Stimulated activated CD8-positive, alpha-beta memory T cell treated with anti-CD3 and anti-CD28 coated beads, Interleukin-12 subunit alpha, Interleukin-12 subunit beta, amount 100 ng/mL, for 24 hours (primary cell): Measurements from ENCODE around the gene FAM229A.
A peak's percentile ranks its signal among the peaks of the same experiment; 100 is the strongest.
"Not testable (repeated sequence)": the region's sequence is repeated elsewhere in the genome, so short reads cannot be mapped to it uniquely, and the experiment has no call there.

ENCODE experiments used
- DNase-seq: peaks from one replicate; pipeline ENCODE4 v3.0.0-alpha.2; 2020; ENCODE audit errors: extremely low read depth

FAM229A gene

DNA sequence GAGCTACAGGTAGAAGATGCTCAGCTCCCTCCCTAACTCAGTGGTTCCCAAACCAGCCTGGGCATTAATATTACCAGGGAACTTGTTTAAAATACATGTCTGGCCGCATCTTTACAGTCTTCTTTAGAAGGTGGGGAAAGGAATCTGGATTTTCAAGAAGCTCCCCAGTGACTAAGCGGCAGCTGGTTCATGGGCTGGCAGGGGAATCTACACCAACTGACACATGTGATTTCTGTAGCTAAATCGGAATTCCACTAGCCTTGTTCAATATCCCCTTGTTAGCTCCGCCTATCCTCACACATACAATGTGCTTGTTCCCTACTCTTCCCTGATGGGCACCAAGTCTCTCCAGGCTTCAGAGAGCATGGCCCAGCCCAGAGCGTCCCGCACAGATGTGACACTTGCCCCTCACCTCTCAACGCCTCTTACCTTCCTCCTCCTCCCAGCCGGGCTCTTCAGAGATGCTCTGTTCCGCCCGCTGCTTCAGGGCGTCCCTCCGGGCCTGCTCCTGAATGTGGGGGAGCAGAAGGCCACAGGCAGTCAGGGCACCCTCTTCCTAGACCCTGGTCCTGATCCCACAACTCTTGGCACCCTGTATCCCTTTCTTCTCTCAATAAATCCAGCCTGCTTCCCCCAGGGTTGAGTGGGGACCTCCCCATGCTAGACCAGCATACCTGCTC is 15.4 kb upstream of the FAM229A start:
- no peak for DNase-seq

DNA sequence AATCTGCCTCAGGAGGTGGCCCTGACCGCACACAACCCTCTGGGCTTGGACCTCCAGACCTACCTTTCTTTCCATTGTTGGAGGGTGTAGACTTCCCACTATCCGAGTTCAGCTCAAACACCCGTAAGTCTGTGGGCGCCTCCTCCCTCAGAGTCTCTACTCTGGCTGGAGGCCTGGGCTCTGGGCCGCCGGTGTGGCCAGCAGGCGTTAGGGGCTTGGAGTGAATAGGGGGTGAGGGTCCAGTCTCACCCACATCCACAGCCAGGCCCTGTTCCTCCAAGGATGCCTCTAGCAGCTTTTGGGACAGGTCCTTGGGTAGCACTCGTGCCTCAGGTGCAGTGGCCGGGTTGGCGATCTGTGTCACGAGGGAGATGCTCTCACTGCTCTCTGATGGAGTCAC is 13.9 kb upstream of the FAM229A start:
- DNase-seq: no peak

DNA sequence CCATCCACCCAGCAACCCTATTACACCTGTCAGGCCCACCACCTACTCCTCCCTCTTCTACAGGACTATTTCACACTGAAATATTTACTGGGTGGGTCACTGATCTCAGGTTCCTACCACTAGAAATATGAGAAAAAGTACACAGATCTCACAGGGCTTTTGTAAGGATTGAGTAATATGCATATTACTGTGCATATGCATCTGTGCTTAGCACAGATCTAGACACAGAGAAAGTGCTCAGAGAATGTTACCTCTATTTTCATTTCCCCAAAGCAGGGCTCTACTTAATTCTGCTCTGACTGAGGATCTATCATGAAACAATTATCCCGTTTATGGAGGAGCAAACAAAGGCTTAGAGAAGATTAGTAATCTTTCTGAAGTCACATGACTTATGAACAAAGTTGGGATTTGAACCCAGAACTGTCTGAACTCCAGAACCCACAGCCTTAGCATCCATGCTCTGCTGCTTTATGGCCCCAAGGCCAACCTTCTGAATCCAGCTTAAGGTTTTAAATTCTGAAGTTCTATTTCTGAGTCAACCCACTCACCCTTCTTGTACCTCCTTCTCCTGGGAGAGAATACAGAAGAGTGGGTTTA is 11.8 kb upstream of the FAM229A start:
- no peak for DNase-seq

DNA sequence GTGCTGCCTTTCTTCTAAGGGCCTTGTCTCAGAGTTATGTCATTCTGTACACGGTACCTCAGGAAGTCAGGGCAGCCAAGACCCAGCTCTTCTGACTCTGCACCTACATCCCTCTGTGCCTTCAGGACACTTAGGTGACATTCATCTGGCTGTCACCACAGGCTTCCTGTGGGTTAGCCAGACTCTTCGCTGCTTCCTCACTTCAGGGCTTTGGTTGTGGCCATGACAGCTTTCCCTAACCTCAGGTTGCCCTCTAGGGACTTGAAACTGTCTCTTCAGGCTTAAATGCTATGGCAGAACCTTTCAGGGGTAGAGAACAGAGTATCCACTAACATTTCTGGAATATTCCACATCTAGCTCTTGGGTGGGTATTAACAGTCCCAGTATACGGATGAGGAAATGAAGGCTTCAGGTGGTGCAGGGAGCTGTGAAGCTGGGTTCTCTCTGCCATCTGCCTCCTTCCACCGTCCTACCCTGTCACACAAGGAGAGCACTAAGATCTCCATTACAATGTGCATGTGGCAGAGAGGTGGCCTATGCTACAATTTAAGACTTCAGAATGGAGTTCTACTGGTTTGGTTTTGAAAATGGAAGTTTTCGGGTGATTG is 10.0 kb upstream of the FAM229A start:
- DNase-seq: no peak

DNA sequence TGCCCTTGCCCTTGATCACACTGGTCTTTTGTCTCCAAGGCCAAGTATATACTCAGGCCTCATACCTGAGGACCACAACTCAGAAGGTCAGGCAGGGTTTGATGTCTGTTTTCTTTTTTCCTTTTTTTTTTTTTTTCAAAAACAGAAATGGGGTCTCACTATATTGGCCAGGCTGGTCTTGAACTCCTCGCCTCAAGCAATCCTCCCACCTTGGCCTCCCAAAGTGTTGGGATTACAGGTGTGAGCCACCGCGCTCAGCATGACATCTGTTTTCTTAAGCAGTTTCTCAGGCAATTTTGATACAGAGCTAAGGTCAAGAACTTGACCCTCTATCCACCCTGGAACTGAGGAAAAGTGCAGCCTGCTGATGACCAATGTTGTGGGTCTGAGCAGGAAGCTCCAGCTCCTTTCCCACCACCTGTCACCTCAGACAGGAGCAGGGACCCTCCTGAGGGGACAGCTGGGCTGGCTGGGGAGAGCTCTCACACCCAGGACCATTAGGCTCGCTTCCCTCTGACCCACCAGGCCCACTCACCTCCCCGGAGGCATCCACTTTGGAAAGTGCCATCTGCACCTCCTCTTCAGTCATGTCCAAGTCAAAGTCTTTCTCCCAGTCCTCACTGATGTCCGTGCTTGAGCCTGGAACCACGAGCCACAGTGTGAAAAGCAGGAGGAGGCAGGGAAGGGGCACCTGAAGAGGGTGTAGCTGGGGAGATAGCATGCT is 5.8 kb upstream of the FAM229A start:
- DNase-seq: no peak

DNA sequence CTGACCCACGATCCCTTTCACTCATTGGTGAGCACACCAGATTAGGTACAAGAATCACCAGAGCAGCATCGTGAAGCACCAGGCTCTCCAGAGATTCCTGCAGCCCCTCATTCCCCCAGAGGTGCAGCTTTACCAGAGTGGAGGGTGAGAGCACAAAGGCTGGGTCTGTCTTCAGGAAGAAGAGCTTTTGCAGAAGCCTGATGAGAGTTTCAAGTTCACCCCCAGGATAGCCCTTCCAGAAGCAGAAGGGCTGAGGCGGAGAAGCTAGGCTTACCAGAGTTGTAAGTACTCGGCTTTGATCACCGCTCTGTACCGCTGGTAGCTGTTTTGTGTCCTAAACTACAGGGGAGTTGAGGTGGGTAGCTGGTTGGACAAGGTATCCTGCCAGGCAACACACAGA is 3.2 kb upstream of the FAM229A start:
- no peak for DNase-seq

DNA sequence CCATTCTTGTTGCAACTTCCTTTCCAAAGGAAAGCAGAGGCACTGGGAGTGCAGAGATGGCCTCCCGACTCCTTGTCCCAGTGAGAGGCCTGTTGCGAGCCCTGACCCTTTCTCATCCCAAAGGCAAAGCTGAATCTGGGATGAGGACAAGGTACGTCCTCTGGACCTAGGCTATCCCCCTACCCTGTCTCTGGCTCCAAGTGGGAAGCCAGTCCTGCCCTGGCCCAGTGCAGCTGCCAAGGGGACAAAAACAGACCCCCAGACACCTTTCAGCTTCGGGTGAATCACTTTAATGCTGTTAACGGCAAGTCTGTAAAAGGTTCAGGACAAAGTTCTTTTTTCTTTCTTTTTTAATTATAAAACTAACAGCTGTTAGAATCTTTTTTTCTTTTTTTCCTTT is 2.6 kb upstream of the FAM229A start:
- DNase-seq: no peak

DNA sequence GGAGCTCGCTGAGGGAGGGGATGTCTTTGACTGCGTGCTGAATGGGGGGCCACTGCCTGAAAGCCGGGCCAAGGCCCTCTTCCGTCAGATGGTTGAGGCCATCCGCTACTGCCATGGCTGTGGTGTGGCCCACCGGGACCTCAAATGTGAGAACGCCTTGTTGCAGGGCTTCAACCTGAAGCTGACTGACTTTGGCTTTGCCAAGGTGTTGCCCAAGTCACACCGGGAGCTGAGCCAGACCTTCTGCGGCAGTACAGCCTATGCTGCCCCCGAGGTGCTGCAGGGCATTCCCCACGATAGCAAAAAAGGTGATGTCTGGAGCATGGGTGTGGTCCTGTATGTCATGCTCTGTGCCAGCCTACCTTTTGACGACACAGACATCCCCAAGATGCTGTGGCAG is 1.4 kb upstream of the FAM229A start:
- no peak for DNase-seq

DNA sequence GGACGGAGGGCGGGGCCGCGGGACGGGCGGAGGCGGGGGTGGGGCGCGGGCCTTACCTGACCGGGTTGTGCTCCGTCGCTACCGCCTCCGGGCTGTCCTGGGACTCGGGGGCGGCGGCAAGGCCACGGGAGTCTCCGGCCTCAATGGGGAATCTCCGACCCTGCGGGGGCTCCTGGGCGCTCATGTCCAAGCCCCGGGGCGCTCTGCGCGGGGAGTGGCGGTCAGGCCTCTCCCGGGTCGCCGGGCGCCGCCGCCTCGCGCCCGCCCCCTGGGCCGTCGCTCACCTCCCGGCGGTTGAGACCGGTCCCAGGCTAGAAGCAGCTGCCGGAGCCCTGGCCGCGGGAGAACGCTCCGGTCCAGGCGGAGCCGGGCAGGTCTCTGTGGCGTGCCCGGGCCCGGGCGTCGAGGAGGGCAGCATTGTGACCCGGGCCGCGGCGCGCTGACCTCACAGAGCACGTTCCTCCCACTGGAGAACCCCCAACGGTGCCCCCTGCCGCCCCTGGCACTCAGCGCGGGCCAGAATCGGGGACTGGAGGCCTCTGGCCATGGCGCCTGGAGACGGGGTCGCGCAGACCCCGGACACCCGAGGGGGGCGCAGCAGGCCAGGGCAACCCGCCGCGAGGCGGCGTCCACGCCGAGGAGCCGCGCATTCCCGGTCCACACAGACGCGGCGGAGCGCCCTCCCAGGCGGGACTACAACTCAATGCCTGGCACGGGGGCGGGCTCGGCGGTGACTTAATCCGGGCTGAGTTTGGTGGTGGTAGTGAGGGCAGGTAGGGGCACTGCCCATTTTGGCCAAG is 411 bp downstream of the FAM229A start:
- DNase-seq: no peak

DNA sequence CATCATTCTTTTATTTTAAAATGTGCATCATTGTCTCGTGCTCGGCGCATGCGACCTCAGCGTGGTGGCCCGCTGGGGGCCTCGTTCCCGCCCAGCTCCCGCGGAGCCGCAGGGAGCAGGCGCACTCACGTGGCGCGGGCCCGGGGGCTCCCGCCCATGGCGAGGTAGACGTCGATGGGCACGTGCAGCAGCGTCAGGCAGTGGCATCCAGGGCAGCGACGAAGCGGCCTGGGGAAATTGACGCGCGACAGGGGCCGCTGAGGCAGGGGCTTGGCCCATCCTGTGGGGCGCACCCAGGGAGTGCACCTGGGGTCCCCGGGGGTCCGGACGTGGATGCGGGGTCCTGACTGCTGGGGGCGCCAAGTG is 994 bp downstream of the FAM229A start:
- DNase-seq: no peak

DNA sequence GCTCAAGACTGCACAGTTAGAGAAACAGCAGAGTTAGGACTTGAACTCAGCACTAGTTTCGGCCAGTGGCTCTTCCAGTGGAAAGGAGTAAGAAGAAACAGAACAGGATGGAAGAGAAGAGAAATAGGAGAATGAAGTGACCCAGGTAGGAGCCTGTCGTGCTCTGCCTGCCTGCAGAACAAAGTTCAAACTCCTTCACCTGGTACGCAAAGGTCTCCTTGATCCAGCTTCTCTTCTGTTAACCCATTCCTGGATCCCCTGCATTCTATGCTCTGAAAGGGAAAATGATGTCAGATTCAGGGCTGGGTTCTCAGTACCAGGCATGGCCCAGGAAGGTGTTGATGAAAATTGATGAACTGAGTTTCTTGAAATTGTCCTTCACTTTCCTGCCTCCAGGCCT is 3.9 kb downstream of the FAM229A start:
- no peak for DNase-seq

DNA sequence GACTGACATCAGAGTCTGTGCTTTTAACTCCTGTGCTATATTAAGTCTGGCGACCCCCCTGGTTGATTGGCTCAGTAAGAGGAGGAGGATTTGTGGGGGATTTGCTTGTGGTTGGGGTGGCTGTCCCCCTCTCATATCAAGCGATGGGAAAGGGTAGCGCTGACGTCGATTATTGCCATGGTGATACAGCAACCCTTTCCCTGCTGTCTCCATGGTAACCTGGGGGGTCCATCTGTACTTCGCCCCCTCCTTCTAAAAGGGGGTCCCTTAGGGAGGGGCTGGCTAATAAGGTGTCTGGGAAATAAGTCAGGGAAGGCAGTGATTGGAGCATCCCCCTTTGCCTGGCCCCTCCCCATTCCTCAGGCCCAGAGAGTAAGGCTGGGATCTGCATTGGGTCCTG is 4.7 kb downstream of the FAM229A start:
- no peak for DNase-seq

DNA sequence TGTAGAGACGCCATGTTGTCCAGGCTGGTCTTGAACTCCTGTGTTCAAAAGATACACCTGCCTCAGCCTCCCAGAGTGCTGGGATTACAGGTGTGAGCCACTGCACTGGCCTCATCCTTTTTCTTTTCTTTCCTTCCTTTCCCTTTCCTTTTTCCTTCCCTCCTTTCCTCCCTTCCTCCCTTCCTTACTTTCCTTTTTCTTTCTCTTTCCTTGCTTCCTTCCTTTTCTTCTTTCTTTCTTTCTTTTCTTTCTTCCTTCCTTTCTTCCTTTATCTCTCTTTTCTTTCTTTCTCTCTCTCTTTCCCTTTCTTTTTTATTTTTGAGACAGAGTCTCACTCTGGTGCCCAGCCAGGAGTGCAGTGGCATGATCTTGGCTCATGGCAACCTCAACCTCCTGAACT is 5.8 kb downstream of the FAM229A start:
- DNase-seq: no peak

DNA sequence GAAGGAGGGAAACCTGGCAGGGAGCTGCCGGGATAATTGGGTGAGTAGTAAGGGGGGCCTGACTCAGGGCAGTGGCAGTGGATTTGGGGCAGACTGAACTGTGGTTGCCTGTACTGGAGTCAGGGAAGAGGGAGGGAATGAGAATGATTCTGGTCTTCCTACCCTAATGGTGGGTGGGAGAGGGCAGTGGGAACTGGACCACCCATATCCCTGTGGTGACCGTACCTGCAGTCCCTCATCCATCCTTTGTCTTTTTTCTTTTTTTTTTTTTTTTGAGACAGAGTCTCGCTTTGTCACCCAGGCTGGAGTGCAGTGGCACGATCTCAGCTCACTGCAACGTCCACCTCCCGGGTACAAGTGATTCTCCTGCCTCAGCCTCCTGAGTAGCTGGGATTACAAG is 6.5 kb downstream of the FAM229A start:
- not testable (repeated sequence) for DNase-seq

DNA sequence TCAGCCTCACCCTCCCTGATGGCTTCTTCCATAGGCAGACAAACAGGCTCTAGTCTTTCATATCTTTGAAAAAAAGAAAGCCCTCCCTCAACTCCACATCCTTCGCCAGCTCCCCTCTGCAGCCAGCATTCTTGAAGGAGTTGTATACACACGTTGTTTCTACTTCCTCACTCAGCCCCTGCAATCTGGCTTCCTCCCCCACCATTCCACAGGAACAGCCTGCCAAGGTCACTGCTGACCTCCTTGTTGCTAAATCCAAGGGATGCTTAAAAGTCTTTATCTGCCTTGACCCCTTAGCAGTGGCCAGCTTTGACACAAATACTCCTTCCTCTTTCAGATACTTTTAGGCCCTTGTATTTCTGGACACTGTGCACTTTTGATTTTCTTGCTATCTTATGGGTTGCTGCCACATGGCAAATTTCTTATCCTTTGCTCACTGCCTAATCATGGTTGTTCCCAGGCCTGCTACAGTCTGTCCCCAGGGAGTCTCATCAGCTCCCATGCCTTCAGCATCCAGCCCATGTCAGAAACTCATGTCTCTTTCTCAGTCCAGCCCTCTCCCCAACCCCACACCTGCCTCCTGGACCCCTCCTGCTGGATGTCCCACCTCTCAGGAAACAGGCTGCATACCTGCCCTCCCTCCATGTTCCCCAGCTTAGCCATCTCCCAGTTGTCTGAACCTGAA is 8.3 kb downstream of the FAM229A start:
- DNase-seq: no peak

DNA sequence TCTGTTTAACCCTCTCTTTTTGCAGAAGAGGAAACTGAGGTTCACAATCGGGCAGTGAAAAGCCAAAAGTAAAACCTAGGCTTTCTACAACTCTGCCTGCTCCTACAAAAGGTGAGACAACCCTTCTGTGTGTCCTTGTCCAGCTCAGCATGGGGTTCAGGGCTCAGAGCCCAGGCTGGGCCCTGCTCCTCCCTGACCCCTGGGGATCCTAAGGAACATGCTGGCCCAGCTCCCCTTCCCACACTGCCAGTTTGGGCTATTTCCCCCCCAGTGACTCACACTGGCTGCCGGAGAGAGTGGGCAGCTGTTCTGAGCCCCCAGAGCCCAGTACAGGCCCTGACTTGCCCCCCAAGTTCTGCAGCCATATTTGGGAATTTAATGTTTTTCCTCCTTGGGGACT is 8.9 kb downstream of the FAM229A start:
- DNase-seq: no peak

DNA sequence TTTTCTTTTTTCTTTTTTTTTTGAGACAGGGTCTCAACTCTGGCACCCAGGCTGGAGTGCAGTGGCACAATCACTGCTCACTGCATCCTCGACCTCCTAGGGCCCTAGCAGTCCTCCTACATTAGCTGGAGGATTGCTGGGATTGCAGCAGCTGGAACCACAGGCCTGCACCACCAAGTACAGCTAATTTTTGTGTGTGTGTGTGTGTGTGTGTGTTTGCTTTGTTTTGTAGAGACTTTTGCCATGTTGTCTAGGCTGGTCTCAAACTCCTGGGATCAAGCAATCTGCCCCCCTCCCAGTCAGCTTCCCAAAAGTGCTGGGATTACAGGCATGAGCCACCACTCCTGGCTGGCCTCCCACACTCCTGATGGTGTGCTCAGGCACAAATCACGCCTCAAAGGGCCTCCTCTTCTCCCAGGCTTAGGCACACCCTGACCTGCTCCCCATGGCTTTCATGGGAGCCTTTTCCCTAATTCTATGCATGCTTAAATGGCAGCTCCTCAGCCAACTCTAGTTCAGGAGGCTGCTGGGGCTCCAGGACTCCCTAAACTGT is 9.4 kb downstream of the FAM229A start:
- no peak for DNase-seq

DNA sequence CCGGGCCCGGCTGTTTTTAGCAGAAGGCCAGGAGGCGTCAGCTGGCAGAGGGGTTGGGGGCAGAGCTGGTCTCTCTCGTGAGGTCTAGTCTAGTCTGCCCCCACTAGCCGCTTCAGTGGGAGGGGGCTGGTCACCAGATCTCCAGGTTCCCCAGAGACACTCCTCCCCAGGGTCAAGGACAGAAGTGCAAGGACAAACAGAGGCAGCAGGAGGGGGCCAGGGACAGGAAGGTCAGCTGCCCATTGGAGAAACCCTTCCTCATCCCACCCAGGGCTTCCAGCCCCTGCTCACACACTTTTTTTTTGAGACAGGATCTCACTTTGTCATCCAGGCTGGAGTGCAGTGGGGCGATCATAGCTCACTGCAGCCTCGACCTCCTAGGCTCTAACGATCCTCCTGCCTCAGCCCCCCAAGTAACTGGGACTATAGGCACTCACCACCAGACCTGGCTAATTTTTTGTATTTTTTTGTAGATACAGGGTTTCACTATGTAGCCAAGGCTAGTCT is 10.0 kb downstream of the FAM229A start:
- no peak for DNase-seq

DNA sequence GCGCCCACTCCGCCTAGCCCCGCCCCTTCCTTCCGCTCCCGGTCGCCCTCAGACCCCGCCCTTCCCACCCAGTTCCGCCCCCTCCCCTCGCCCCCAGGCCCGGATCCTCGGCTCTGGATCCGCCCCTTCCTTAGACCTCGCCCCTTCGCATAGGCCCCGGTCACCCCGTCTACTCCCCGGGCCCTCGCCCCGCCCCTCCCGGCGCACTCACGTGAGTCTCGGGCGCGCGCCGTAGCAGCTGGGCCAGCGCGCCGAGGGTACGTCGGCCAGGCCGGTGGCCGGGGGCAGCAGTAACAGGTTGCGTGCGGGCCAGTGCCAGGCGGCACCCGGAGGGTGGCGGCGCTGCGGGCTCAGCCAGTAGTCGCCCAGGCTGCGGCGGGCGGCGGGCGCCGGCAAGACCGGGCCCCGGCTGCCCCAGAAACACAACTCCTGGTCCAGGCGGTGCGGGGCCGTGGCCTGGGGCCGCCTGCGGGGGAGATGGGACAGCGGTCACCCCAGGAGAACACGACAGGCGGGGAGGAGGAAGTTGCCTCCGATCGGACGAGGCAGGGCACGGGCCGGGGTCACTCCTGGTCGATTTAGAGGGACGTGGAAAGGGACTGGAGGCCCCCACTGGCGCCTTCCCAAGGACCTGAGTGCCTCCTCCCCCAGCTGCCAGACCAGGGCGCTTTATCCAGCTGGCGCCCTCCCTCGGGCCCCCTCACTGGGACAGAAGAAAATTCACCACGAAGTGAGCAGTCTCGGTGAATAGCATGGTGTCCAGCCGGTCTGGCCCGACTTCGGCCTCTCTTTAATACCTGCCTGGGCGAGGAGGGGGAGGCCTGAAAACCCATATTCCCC is 10.7 kb downstream of the FAM229A start:
- DNase-seq: peak; percentile 74

DNA sequence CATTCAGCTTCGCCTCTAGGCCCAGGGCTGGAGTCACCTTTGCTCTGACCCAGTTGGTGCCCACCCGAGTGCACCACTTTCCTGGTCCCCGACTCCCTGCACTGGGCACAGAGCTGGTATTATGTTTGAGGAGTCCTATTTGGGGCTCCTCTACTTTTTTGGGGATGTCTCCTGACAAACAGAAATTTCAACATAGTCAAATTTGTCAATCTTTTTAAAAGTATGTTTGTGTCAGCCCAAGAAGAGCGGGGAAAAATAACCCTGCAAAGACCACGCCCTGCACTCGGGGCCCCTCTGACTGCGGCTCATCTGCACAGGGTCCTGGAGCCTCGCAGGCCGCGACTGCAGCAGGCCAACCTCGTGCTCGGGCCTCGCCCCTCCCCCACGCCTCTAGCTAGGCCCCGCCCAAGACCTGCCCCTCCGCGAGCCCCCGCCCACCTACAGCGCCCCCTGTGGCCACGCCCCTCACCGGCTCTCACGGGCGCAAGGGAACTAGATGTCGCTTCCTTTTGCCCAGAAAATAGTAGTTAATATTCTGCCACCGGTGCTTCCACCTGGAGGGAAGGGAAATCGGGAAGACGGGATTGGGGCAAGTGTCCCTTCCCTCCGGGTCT is 11.4 kb downstream of the FAM229A start:
- DNase-seq: peak; percentile 42
